Measurements from ENCODE around the gene ABCB7. TPM values are rescaled to one million over a fixed set of nuclear protein-coding genes. Genes with fewer than 3 reads are reported as not detected.

Gene ABCB7
- total and polyA plus RNA-seq, 2 of the 4 experiments (the other 2 are of a cell fraction): 9.3 to 15.8 TPM

DNA sequence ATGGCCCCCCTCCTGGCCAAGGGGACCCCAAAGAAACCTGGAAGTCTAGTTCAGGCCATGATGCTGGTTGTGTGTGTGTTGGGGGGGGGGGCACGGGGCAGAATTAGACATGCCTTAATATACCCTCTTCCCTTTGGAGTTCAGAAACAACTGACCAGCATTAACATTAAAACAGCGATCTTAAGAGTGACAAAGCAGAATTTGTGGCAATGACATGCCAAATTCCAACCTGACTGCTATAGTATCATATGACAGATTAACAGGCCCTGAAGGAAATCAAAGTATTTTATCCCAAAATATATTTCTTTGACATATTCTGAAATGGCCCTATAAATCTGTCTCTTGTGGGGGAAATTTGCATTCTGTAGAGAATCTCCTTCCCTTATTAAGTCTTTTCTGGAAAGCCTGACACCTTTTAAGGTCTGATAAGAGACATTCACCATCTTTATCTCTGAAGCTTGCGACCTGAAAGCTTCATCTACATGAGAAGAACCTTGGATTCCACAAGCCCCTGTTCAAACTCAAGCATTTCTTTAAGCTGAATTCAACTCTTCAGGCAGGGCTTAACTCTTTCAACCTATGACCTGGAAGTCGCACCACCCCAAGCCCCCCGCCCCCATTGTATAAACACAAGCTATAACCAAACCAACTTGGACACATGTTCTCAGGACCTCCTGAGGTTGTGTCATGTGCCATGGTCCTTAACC is 40.2 kb downstream of the ABCB7 start:
- H3K27ac ChIP-seq (ENCODE audit: insufficient read depth, low read length): no peak overlapping the region
- H3K56ac ChIP-seq (ENCODE audit: extremely low read depth, insufficient read depth, low read length): no peak overlapping the region
- no CpG with 5 or more reads among the region's 5 CpGs for WGBS, 2 experiments (ENCODE audit: extremely low coverage in 2 of 2, insufficient read length in 1 of 2)
- ChIA-PET CTCF (no interaction called here), POLR2A (ENCODE audit: unreplicated experiment) (no interaction called here)
- H2AFZ ChIP-seq (replicated peaks; ENCODE audit: low read length, poor library complexity): no peak overlapping the region
- H4K20me1 ChIP-seq (ENCODE audit: insufficient read depth, low read length): no peaks in the 10 kb centered on the region
- H3K9me1 ChIP-seq (ENCODE audit: insufficient read depth, low read length): no peaks in the 10 kb centered on the region
- no peak overlapping the region for H3K4ac ChIP-seq (ENCODE audit: low read depth, low read length)
- no peak overlapping the region for H3K9ac ChIP-seq (ENCODE audit: low read depth, low read length)
- no peak overlapping the region for H3K18ac ChIP-seq (ENCODE audit: low read depth, low read length)
- no peak overlapping the region for H3K14ac ChIP-seq (replicated peaks; ENCODE audit: low read depth, low read length)
- no peak overlapping the region for H3K23ac ChIP-seq (ENCODE audit: low read depth, low read length)
- no peaks in the 10 kb centered on the region for H3K79me1 ChIP-seq (ENCODE audit: low read depth in 1 of 2, low read length in 2 of 2)
- no peak overlapping the region for H2AK9ac ChIP-seq (replicated peaks; ENCODE audit: low read depth, low read length, poor library complexity)
- no peak overlapping the region for H2AK5ac ChIP-seq (ENCODE audit: low read depth, low read length)
- no peak for ATAC-seq (ENCODE audit: low read depth)
- no peak overlapping the region for H3K4me2 ChIP-seq (ENCODE audit: low read depth, low read length)
- no peak overlapping the region for H4K91ac ChIP-seq (ENCODE audit: insufficient read depth, low read depth, low read length)
- no peak for DNase-seq
- intact Hi-C loops (cut with micrococcal nuclease) (no loop called here), in situ Hi-C loops (cut with MboI; ENCODE audit: low sequenced_read_pairs) (no loop called here), dilution Hi-C loops (cut with HindIII; ENCODE audit: low sequenced_read_pairs, unreplicated experiment) (no loop called here)
- no peak overlapping the region for H2BK120ac ChIP-seq (ENCODE audit: low read depth, low read length)
- H3K4me3 ChIP-seq (ENCODE audit: insufficient read depth, low read depth, low read length): no peak overlapping the region
- no peaks in the 10 kb centered on the region for H3K36me3 ChIP-seq (ENCODE audit: control insufficient read depth, insufficient read depth, low read length)
- TF ChIP-seq, protein P1, sequence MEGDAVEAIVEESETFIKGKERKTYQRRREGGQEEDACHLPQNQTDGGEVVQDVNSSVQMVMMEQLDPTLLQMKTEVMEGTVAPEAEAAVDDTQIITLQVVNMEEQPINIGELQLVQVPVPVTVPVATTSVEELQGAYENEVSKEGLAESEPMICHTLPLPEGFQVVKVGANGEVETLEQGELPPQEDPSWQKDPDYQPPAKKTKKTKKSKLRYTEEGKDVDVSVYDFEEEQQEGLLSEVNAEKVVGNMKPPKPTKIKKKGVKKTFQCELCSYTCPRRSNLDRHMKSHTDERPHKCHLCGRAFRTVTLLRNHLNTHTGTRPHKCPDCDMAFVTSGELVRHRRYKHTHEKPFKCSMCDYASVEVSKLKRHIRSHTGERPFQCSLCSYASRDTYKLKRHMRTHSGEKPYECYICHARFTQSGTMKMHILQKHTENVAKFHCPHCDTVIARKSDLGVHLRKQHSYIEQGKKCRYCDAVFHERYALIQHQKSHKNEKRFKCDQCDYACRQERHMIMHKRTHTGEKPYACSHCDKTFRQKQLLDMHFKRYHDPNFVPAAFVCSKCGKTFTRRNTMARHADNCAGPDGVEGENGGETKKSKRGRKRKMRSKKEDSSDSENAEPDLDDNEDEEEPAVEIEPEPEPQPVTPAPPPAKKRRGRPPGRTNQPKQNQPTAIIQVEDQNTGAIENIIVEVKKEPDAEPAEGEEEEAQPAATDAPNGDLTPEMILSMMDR (conservative IDR thresholded peaks at IDR 0.05; ENCODE audit: low read depth, low read length): no peak
- TF ChIP-seq BHLHE40 (IDR thresholded peaks at IDR 0.05; ENCODE audit: low read depth, low read length): no peak
- TF ChIP-seq RAD21 (IDR thresholded peaks at IDR 0.05; ENCODE audit: low read length): no peak
- TF ChIP-seq FOS (IDR thresholded peaks at IDR 0.05; ENCODE audit: low read depth, low read length): no peak
- no peak for TF ChIP-seq MAZ (IDR thresholded peaks at IDR 0.05; ENCODE audit: borderline replicate concordance, low read depth, low read length)
- TF ChIP-seq, protein P2, sequence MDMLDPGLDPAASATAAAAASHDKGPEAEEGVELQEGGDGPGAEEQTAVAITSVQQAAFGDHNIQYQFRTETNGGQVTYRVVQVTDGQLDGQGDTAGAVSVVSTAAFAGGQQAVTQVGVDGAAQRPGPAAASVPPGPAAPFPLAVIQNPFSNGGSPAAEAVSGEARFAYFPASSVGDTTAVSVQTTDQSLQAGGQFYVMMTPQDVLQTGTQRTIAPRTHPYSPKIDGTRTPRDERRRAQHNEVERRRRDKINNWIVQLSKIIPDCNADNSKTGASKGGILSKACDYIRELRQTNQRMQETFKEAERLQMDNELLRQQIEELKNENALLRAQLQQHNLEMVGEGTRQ (IDR thresholded peaks at IDR 0.05; ENCODE audit: low read depth, low read length): no peak
- no peak for TF ChIP-seq CHD1 (IDR thresholded peaks at IDR 0.05; ENCODE audit: low read depth, low read length)
- TF ChIP-seq MAFK (IDR thresholded peaks at IDR 0.05; ENCODE audit: low read depth, low read length): no peak
- TF ChIP-seq POLR2A (IDR thresholded peaks at IDR 0.05; ENCODE audit: low read depth, low read length): no peak
- no peak for TF ChIP-seq SMC3 (IDR thresholded peaks at IDR 0.05; ENCODE audit: low read depth, low read length)
- no peak for TF ChIP-seq NFE2L2 (IDR thresholded peaks at IDR 0.05; ENCODE audit: low read depth, low read length)
- TF ChIP-seq CEBPB (IDR thresholded peaks at IDR 0.05; ENCODE audit: low read depth, low read length): no peak
- TF ChIP-seq, protein P3, sequence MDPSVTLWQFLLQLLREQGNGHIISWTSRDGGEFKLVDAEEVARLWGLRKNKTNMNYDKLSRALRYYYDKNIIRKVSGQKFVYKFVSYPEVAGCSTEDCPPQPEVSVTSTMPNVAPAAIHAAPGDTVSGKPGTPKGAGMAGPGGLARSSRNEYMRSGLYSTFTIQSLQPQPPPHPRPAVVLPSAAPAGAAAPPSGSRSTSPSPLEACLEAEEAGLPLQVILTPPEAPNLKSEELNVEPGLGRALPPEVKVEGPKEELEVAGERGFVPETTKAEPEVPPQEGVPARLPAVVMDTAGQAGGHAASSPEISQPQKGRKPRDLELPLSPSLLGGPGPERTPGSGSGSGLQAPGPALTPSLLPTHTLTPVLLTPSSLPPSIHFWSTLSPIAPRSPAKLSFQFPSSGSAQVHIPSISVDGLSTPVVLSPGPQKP (IDR thresholded peaks at IDR 0.05; ENCODE audit: borderline replicate concordance, low read depth, low read length): no peak
- TF ChIP-seq MXI1 (IDR thresholded peaks at IDR 0.05; ENCODE audit: borderline replicate concordance, low read depth, low read length): no peak
- no peak overlapping the region for H4K5ac ChIP-seq (ENCODE audit: low read depth, low read length)
- H3K9me3 ChIP-seq (ENCODE audit: control insufficient read depth, insufficient read depth, low read length): no peaks in the 10 kb centered on the region
- no TSS peak for BruUV-seq (replicated peaks)
- H3K27me3 ChIP-seq (ENCODE audit: control insufficient read depth, insufficient read depth, low read length): no peaks in the 10 kb centered on the region
- H4K8ac ChIP-seq (ENCODE audit: low read depth in 2 of 2, low read length in 2 of 2): no peak overlapping the region
- no peak overlapping the region for H2BK15ac ChIP-seq (ENCODE audit: low read depth, low read length)
- H2BK20ac ChIP-seq (ENCODE audit: low read depth, low read length): no peak overlapping the region
- H3K4me1 ChIP-seq (ENCODE audit: control insufficient read depth, insufficient read depth, low read length): no peaks in the 10 kb centered on the region
- H2BK5ac ChIP-seq (ENCODE audit: low read depth, low read length, poor library complexity, severe bottlenecking): no peak overlapping the region

Data from IMR-90 (cell line).